A549 treated with ZK216348 at 1 μM for 4 hours (cell line): ENCODE data around the gene GON7. TPM values are rescaled to one million over a fixed set of nuclear protein-coding genes. Genes with fewer than 3 reads are reported as not detected.

Experiments used
- total RNA-seq: library from RNA; stranded (reverse); fragments of 200-300 nt; extraction: Qiagen RNA extraction; gene quantifications from 5 replicates; pipeline ENCODE4 v1.2.3, GENCODE V29; 2022; ENCODE audit warnings: low read depth

Gene GON7
- total RNA-seq: 11.7 to 17.2 TPM (median 14.5 TPM) in 5 replicates

GRCh38 chr14:93206793-93207467 is at the start of gene GON7, which contains the start of gene UBR7:
Gene GON7 (minus strand): TSS chr14:93207065. CDS start chr14:93207037, 28 bp downstream.
Gene UBR7 (plus strand): TSS chr14:93207256. CDS start chr14:93207292, 36 bp downstream.

DNA sequence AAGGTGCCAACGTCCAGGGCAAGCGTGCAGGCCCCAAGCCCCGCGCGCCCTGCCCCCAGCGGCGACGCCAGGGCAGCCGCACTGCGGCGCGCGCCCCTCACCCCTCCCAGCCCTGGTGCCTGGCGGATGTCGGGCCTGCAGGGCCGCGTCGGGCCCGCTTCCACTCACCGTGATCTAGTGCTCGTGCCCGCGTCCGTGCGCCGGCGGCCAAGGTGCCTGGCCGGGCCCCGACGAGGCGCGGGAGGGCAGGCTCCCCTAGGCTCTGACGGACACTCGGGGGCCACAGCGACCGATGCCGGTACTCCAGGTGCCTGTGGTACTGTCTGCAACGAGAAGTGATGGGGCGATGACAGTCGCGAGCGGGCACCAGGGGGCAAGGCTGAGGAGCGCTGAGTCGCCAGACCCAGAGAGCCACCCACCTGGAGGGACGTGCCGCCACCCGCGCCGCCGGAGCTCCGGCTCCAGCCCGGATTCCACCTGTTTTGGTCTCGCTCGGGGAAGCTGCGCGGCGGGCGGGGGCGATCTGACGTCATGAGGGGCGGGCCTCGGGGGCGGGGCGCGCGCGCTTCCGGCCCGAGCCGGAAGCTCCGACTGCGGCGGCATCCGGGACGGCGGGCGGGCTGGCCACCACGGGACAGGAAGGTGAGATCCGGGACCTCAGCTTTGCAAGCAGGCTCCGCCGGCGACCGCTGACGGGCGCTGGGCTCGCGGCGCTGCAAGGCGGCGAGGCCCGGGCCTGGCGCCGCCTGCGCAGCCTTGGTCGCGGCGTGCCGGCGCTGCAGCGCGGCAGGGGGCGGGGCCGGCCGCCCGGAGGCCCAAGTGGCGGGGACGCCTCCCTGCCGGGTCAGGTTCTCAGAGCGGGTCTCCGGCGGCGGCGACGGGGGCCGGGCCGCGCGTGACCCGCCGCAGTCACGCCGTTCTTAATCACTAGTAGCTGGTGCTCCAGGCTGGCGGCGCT is 22.2 kb downstream of the GON7 start, which contains the start of the genes LYSET and MOAP1:
TSS of gene LYSET (plus strand) at position 927 of the 958 bp plus-strand sequence. CDS start 89 bp downstream, outside the sequence.
TSS of gene MOAP1 (minus strand) at position 507 of the 958 bp plus-strand sequence. CDS start 655 bp downstream, outside the sequence.

Other genes starting within 250 kb of the GON7 start
- gene ITPK1, start 91.1 kb downstream of the GON7 start, total RNA-seq: 42.0 to 64.4 TPM (median 60.7 TPM) in 5 replicates
- 10.3 to 15.1 TPM (median 13.5 TPM) in 5 replicates for gene MOAP1, start 22.2 kb downstream of the GON7 start, total RNA-seq
- 29.4 to 44.0 TPM (median 33.7 TPM) in 5 replicates for gene LYSET, start 21.7 kb downstream of the GON7 start, total RNA-seq
- gene UBR7, start 191 bp upstream of the GON7 start, total RNA-seq: 21.5 to 29.6 TPM (median 27.6 TPM) in 5 replicates
- 8.2 to 12.9 TPM (median 12.0 TPM) in 5 replicates for gene BTBD7, start 126.0 kb upstream of the GON7 start, total RNA-seq
- not detected in 5 replicates for gene COX8C, start 140.1 kb upstream of the GON7 start, total RNA-seq
- gene UNC79, start 223.9 kb upstream of the GON7 start, total RNA-seq: 0.01 to 0.04 TPM in 2 of 5 replicates, not detected in the others